D721Med (cell line): ENCODE results near the gene AP2M1.

Experiments used
- DNase-seq: peaks from one replicate; pipeline ENCODE4 v3.0.0; 2011; ENCODE audit warnings: low spot score; ENCODE audit not compliant: insufficient read length
- FAIRE-seq: peaks from 2 replicates; lab custom pipeline; 2011; peaks lifted over from hg19 to GRCh38; lab: Jason Lieb, UNC
- TF ChIP-seq, protein P1 (sequence below): IDR thresholded peaks from 2 replicates; pipeline ENCODE4 v1.5.1; 2012; ENCODE audit warnings: mild to moderate bottlenecking, control low read depth; ENCODE audit not compliant: insufficient read depth; ENCODE audit errors: missing control alignments

Gene AP2M1

DNA sequence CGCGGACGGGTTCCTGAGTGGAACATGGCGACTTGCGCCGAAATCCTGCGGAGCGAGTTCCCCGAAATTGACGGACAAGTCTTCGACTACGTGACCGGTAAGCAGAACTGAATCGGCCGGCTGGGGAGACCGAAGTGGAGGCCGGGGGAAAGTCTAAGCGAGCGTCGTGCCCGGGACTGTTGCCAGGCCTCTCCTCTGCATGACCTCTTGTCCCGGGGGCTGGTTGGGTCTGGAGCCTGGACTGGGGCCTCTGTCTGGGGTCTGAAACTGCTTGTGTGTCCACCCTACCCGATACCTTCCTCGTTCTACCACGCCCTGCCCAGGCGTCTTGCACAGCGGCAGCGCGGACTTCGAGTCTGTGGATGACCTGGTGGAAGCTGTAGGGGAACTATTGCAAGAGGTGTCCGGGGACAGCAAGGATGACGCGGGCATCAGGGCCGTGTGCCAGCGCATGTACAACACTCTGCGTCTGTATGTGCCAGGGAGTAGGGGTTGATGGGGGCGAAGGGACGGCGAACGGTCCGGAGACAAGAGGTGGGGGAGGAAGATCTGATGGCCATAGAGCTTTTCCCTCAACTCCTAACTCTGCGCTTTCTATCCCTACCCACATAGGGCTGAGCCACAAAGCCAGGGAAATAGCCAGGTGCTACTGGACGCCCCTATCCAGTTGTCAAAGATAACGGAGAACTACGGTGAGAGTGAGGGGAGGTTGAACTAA lies 11.7 kb downstream of the AP2M1 start, which contains the start of gene ABCF3:
TSS of gene ABCF3 (plus strand) at position 16 of the 718 bp plus-strand sequence. CDS start at position 25, 9 bp downstream.
- FAIRE-seq = no peak
- TF ChIP-seq, protein P1, sequence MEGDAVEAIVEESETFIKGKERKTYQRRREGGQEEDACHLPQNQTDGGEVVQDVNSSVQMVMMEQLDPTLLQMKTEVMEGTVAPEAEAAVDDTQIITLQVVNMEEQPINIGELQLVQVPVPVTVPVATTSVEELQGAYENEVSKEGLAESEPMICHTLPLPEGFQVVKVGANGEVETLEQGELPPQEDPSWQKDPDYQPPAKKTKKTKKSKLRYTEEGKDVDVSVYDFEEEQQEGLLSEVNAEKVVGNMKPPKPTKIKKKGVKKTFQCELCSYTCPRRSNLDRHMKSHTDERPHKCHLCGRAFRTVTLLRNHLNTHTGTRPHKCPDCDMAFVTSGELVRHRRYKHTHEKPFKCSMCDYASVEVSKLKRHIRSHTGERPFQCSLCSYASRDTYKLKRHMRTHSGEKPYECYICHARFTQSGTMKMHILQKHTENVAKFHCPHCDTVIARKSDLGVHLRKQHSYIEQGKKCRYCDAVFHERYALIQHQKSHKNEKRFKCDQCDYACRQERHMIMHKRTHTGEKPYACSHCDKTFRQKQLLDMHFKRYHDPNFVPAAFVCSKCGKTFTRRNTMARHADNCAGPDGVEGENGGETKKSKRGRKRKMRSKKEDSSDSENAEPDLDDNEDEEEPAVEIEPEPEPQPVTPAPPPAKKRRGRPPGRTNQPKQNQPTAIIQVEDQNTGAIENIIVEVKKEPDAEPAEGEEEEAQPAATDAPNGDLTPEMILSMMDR = no peak
- no peak for DNase-seq

DNA sequence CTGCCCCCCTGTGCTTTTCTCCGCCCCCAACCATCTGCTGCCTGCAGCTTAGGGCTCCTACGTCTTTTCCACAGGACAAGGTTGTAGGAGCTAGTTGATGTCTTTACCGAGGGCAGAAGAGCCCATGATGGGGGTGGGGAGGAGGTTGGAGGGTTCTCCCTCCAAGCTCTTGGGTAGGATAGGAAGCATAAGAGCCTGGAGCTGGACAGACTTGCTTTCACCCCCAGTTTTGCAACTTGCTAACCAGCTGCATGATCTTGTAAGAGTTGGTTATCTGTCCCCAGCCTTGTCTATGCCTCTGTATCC lies 12.2 kb downstream of the AP2M1 start:
- TF ChIP-seq, protein P1 = no peak
- no peak for DNase-seq
- no peak for FAIRE-seq

- DNase-seq = no peak
- TF ChIP-seq, protein P1 = no peak
- no peak for FAIRE-seq
Observed at GRCh38 chr3:184188080-184188479, 13.4 kb downstream of the AP2M1 start.

- DNase-seq = no peak
- no peak for FAIRE-seq
- TF ChIP-seq, protein P1 = no peak
Observed at GRCh38 chr3:184189421-184189820, 14.8 kb downstream of the AP2M1 start.

DNA sequence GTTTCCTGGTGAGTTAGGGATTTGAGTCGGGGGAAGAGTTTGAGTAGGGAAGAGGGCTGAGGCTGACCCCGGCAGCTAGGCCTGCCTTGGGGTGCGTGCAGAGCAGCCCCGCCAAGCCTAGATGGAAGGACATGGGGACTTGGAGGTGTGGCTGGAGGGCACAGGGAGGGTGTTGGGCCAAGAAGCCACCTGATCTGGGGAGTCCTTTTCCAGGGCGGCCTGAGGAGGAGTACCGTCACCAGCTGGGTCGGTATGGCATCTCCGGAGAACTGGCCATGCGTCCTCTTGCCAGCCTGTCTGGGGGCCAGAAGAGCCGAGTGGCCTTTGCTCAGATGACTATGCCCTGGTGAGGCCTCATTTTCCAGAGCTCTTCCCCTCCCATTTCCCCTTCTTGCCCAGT lies 18.2 kb downstream of the AP2M1 start:
- TF ChIP-seq, protein P1 = no peak
- no peak for FAIRE-seq
- no peak for DNase-seq

DNA sequence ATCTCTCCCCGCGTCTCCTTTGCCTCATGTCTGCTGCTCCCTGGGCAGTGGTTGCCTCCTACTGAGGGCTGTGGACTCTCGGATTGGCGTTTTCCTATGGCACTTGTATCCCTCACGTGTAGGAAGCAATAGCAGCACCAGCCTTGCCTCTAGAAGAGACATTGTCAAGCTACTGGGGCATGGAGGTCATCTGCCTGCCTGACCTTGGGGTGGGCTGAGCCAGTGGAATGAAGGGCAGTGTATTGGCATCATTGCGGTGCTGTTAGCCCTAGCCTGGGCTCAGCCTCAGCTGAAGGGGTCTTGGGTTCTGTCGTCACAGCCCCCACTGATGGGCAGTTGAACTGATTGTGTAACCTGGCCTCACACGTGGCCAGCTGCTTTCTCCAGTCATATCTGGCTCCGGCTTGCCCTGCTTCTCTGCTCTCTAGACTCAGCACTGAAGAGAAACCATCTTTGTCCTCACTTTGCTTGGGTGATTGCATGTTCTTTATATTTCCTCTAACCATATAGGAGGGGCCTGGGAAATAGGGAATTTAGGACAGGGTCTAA lies 19.4 kb downstream of the AP2M1 start:
- TF ChIP-seq, protein P1 = no peak
- DNase-seq = no peak
- no peak for FAIRE-seq

GRCh38 chr3:184196536-184196935 lies 21.9 kb downstream of the AP2M1 start:
- no peak for DNase-seq
- FAIRE-seq = no peak
- TF ChIP-seq, protein P1 = no peak
